ENCODE data around the gene PLB1.

PLB1 gene

GRCh38 chr2:28601616-28602015, 105.8 kb downstream of the PLB1 start:
- no peak for TF ChIP-seq CTCF (conservative IDR thresholded peaks at IDR 0.05; ENCODE audit: control insufficient read depth, insufficient read depth, low read depth, low read length)
- H3K4me3 ChIP-seq (ENCODE audit: control insufficient read depth, low read depth, low read length), result no peak overlapping the region
- no peak for DNase-seq (ENCODE audit: low read depth)

GRCh38 chr2:28602136-28602660, 106.3 kb downstream of the PLB1 start:
- TF ChIP-seq CTCF (conservative IDR thresholded peaks at IDR 0.05; ENCODE audit: control insufficient read depth, insufficient read depth, low read depth, low read length), result no peak
- DNase-seq (ENCODE audit: low read depth), result no peak
- H3K4me3 ChIP-seq (ENCODE audit: control insufficient read depth, low read depth, low read length), result no peak overlapping the region

DNA sequence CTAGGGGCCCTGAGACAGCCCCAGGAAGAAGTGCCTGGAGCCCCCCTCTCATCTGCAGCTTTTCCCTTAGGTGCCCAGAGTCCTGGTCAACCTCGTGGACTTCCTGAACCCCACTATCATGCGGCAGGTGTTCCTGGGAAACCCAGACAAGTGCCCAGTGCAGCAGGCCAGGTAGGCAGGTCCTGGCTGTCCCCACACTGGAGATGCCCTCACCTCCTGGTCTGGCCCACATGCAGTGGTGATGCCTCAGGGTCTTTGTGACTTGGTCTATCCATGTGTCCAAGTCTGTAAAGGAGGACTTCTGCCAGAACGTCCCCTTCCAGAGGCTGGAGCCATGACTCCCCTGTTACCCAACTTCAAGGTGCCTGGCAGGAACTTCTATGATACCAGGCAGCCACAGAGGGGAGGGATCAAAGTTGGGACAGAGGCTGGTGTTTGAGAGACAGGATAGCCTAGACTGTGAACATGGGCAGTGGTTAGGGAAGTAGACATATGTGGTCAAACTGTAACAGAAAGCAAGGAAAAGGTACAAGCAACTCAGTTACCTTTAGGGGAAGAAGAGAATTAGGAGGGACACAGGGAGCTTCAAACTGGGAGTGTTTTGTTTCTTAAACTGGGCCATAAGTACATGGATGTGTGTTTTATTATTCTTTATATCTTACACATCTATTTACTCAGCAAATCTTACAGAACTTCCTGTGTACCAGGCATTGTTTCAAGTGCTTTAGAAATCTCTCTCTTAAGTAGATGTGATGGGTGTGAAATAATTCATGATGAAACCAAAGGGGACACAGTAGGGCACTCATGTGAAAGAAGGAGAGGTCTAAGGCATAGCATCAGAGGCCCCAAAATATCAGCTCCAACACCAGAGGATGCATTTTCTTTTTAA, 107.1 kb downstream of the PLB1 start:
- DNase-seq (ENCODE audit: low read depth), result no peak
- no peak for TF ChIP-seq CTCF (conservative IDR thresholded peaks at IDR 0.05; ENCODE audit: control insufficient read depth, insufficient read depth, low read depth, low read length)
- H3K4me3 ChIP-seq (ENCODE audit: control insufficient read depth, low read depth, low read length), result no peak overlapping the region

- no peak for TF ChIP-seq CTCF (conservative IDR thresholded peaks at IDR 0.05; ENCODE audit: control insufficient read depth, insufficient read depth, low read depth, low read length)
- no peak overlapping the region for H3K4me3 ChIP-seq (ENCODE audit: control insufficient read depth, low read depth, low read length)
- DNase-seq (ENCODE audit: low read depth), result no peak
Measured at GRCh38 chr2:28603821-28604220, 108.0 kb downstream of the PLB1 start.

DNA sequence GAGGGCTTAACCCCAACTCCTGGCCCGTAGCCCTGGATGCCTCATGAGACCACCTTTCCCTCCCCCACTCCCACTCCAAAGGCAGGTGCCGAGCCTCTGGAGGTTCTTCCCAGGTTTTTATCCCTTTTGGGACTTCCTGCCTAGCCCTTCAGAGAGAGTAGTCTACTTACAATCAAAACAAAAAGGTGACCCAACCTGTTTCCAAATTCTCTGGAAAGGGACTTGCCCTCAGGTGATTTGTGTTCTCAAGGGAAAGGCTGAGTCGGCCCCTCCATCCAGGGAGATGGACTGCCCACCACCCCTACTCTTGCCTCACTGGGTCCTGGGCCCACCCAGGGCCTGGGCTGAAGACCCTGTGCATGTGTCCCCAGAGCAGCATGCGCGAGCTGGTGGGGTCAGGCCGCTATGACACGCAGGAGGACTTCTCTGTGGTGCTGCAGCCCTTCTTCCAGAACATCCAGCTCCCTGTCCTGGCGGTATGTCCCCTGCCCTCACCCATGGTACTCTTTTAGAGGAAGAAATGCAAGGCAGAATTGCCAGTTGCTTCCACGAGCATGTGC, 108.5 kb downstream of the PLB1 start:
- TF ChIP-seq CTCF (conservative IDR thresholded peaks at IDR 0.05; ENCODE audit: control insufficient read depth, insufficient read depth, low read depth, low read length), result no peak
- H3K4me3 ChIP-seq (ENCODE audit: control insufficient read depth, low read depth, low read length), result no peak overlapping the region
- DNase-seq (ENCODE audit: low read depth), result no peak

- TF ChIP-seq CTCF (conservative IDR thresholded peaks at IDR 0.05; ENCODE audit: control insufficient read depth, insufficient read depth, low read depth, low read length), result peak; percentile 15
- no peak overlapping the region for H3K4me3 ChIP-seq (ENCODE audit: control insufficient read depth, low read depth, low read length)
- peak; percentile 20 for DNase-seq (ENCODE audit: low read depth)
Measured at GRCh38 chr2:28606986-28607441, 111.2 kb downstream of the PLB1 start.
